Mesendoderm (in vitro differentiated cells): ENCODE results near the gene NELL2.
"Not testable (repeated sequence)": the region's sequence is repeated elsewhere in the genome, so short reads cannot be mapped to it uniquely, and the experiment has no call there.

Experiments
- DNase-seq: peaks from one replicate; pipeline ENCODE4 v3.0.0; 2013
- H2AK5ac ChIP-seq: 2 replicates; pipeline ENCODE4 v1.6.1; 2013; ENCODE audit warnings: low read length, inconsistent platforms
- H2BK120ac ChIP-seq: 2 replicates; pipeline ENCODE4 v1.6.1; 2013; ENCODE audit warnings: low read depth, mild to moderate bottlenecking, low read length, moderate library complexity, mixed read lengths
- H2BK15ac ChIP-seq: replicated peaks from 2 replicates; pipeline ENCODE4 v1.6.1; 2013; ENCODE audit warnings: low read depth, mild to moderate bottlenecking, moderate library complexity
- H2BK5ac ChIP-seq: 2 replicates; pipeline ENCODE4 v1.6.1; 2013; ENCODE audit warnings: low read length, inconsistent platforms
- H3K18ac ChIP-seq: 2 replicates; pipeline ENCODE4 v1.6.1; 2013; ENCODE audit warnings: mild to moderate bottlenecking, low read length, mixed read lengths
- H3K23ac ChIP-seq: one replicate; pipeline ENCODE4 v1.6.1; 2013; ENCODE audit warnings: low read length
- H3K27ac ChIP-seq: 2 replicates; pipeline ENCODE4 v1.5.1; 2013; ENCODE audit warnings: low read depth, mild to moderate bottlenecking, inconsistent platforms, low read length, moderate library complexity
- H3K27me3 ChIP-seq: 2 replicates; pipeline ENCODE4 v1.6.1; 2013; ENCODE audit warnings: low read length, control low read depth, mild to moderate bottlenecking, inconsistent platforms; ENCODE audit not compliant: insufficient read depth, poor library complexity
- H3K36me3 ChIP-seq: 2 replicates; pipeline ENCODE4 v1.6.1; 2013; ENCODE audit warnings: low read length, inconsistent platforms; ENCODE audit not compliant: control insufficient read depth, insufficient read depth
- H3K4ac ChIP-seq: one replicate; pipeline ENCODE4 v1.6.1; 2013; ENCODE audit warnings: low read depth, mild to moderate bottlenecking, low read length, moderate library complexity
- H3K4me1 ChIP-seq: 2 replicates; pipeline ENCODE4 v1.6.1; 2013; ENCODE audit warnings: low read depth, low read length, inconsistent platforms; ENCODE audit not compliant: control insufficient read depth
- H3K4me2 ChIP-seq: 2 replicates; pipeline ENCODE4 v1.6.1; 2013; ENCODE audit warnings: low read length
- H3K4me3 ChIP-seq: 2 replicates; pipeline ENCODE4 v1.5.1; 2013; ENCODE audit warnings: mild to moderate bottlenecking, low read length
- H3K56ac ChIP-seq: one replicate; pipeline ENCODE4 v1.6.1; 2013; ENCODE audit warnings: low read length
- H3K79me1 ChIP-seq: 2 replicates; pipeline ENCODE4 v1.6.1; 2013; ENCODE audit warnings: low read length, inconsistent platforms
- H3K79me2 ChIP-seq: 2 replicates; pipeline ENCODE4 v1.6.1; 2013; ENCODE audit warnings: mild to moderate bottlenecking, low read length; ENCODE audit not compliant: control insufficient read depth, insufficient read depth
- H3K9ac ChIP-seq: 2 replicates; pipeline ENCODE4 v1.6.1; 2013; ENCODE audit warnings: low read length, inconsistent platforms
- H4K5ac ChIP-seq: one replicate; pipeline ENCODE4 v1.6.1; 2013; ENCODE audit warnings: low read length
- H4K8ac ChIP-seq: one replicate; pipeline ENCODE4 v1.6.1; 2013; ENCODE audit warnings: low read depth, mild to moderate bottlenecking, control low read depth, low read length, moderate library complexity
- WGBS: extraction: QIAGEN DNeasy Blood & Tissue Kit; methylation state at CpG from one replicate; pipeline ENCODE4 v1.1.7; 2013; ENCODE audit warnings: low lambda C conversion rate, missing lambda C conversion rate; ENCODE audit not compliant: insufficient coverage; ENCODE audit errors: extremely low coverage; 5-methylcytosine and 5-hydroxymethylcytosine counted together

The NELL2 gene

DNA sequence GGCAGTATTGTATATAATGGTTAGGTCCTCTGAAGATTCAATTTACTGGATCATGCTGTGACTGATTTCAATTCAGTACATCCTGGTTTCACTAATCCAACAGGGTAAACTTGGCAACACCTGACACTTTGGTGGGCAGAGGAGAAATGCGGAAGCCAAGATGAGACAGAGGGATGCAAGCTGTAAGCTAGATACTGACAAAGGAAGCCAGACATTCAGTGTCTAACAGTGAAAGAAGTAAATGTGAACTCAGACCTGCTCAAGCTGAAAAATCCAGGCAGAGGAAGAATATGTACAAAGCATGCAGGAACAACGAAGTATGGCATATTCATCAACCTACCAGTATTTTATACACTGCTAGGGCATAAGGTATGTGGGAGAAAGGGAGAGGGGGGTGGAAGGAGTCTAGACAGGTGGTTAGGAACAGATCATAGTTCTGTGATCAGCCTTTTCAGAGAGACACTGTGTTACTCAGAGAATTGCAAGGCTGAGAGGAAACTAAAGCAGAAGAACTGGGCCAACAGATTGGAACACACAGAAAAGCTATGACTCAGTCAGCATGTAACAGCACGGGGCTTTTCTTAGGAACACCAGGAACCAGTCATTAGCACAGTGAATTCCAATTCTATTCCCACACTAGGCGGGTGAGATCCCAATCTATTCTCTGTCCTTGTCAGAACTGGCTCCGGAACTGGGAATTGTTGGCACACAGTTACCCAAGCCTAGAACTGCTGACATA is 40.3 kb downstream of the NELL2 start:
- Histone ChIP-seq H3K56ac (no peak overlapping the region), H3K27ac (no peak overlapping the region), H4K5ac (no peak overlapping the region), H2AK5ac (no peak overlapping the region), H4K8ac (no peak overlapping the region), H2BK120ac (no peak overlapping the region), H3K4me2 (no peak overlapping the region), H3K79me1 (no peaks in the 10 kb centered on the region), H2BK15ac (no peak overlapping the region), H2BK5ac (no peak overlapping the region), H3K23ac (no peak overlapping the region), H3K4ac (no peak overlapping the region), H3K4me1 (no peaks in the 10 kb centered on the region), H3K36me3 (no peaks in the 10 kb centered on the region), H3K4me3 (no peak overlapping the region), H3K79me2 (no peaks in the 10 kb centered on the region), H3K9ac (no peak overlapping the region), H3K27me3 (no peaks in the 10 kb centered on the region), H3K18ac (no peak overlapping the region)
- no peak for DNase-seq
- no CpG with 5 or more reads among the region's 5 CpGs for WGBS

DNA sequence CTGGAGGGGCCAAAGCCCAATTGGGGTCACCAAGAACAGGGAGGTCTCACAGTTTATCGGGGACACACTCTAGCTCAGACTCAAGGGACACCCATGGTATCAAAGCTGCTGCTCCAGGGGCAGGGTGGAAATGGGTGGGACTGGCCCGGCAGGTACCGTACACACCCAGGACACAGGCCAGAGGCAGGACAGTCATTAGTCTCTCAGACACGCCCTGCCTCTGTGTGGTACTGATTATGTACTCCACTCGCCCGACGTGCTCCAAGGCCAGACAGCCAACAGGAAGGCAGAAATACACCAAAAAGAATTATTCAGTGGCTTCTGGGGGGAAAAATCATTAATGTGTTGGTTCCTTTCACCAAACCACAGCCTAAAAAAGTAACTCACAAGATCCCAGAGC is 41.1 kb downstream of the NELL2 start:
- H3K27me3 ChIP-seq, H3K4me2 ChIP-seq, H3K79me1 ChIP-seq, DNase-seq, H3K23ac ChIP-seq, H2BK15ac ChIP-seq, H4K5ac ChIP-seq, H3K36me3 ChIP-seq, H3K9ac ChIP-seq, H3K4ac ChIP-seq, H3K27ac ChIP-seq, H2AK5ac ChIP-seq, H2BK5ac ChIP-seq, H2BK120ac ChIP-seq, H3K79me2 ChIP-seq, H3K18ac ChIP-seq, H3K56ac ChIP-seq, H3K4me1 ChIP-seq, H4K8ac ChIP-seq, H3K4me3 ChIP-seq: not testable (repeated sequence)
- WGBS, result no CpG with 5 or more reads among the region's 7 CpGs

DNA sequence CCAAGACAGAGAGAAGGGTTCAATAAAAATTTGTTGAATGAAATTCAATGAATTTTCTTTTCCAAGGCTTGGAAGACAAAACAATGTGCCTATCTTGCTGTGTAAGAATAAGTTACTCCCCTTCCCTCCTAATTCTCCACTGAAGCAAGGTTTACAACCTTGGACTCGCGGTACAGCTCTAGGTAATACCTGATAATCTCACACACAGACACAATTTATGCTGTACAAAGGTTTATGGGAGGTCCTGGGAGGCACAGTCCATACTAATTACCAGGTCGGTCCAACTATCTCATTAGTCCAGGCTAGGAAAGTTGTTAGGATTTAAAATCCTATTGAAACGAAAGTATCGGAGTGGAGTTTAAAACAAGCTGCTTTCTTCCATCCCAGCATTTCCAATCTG is 42.6 kb downstream of the NELL2 start:
- Histone ChIP-seq H3K4me3 (no peak overlapping the region), H3K9ac (no peak overlapping the region), H3K27ac (no peak overlapping the region), H3K36me3 (no peaks in the 10 kb centered on the region), H2AK5ac (no peak overlapping the region), H2BK120ac (no peak overlapping the region), H3K4me2 (no peak overlapping the region), H3K4me1 (no peaks in the 10 kb centered on the region), H2BK15ac (no peak overlapping the region), H3K23ac (no peak overlapping the region), H3K18ac (no peak overlapping the region), H3K79me2 (no peaks in the 10 kb centered on the region), H3K27me3 (no peaks in the 10 kb centered on the region), H3K56ac (no peak overlapping the region), H4K5ac (no peak overlapping the region), H3K4ac (no peak overlapping the region), H2BK5ac (no peak overlapping the region), H3K79me1 (no peaks in the 10 kb centered on the region), H4K8ac (no peak overlapping the region)
- DNase-seq, result no peak
- no CpG with 5 or more reads among the region's 5 CpGs for WGBS

DNA sequence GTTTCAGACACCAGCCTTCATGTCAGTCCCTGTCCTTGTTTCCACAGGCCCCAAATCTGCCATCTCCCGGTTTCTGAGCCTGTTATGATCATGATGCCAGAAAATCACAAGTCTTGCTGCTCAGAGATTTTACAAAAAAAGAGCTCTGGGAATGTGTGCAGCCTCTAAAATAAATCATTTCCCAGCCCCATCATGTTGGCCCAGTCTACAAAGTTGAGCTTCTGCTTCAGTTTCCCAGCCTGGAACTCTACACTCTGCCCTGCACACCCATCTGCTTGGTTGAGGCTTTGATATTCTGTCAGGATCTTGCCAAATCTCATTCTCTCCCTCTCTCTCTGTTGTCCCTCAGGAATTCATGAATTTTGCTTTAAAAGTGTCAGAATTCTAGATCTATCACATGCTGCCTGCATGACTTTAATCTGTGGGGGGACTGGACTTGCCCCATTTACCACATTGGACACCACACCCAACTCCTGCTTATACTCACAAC is 45.5 kb downstream of the NELL2 start:
- Histone ChIP-seq H3K27me3 (no peaks in the 10 kb centered on the region), H3K79me1 (no peaks in the 10 kb centered on the region), H3K23ac (no peak overlapping the region), H4K8ac (no peak overlapping the region), H3K4me2 (no peak overlapping the region), H2BK5ac (no peak overlapping the region), H3K4ac (no peak overlapping the region), H4K5ac (no peak overlapping the region), H3K36me3 (no peaks in the 10 kb centered on the region), H3K79me2 (no peaks in the 10 kb centered on the region), H2BK15ac (no peak overlapping the region), H3K27ac (no peak overlapping the region), H3K9ac (no peak overlapping the region), H3K4me3 (no peak overlapping the region), H2BK120ac (no peak overlapping the region), H3K56ac (no peak overlapping the region), H3K4me1 (no peaks in the 10 kb centered on the region), H2AK5ac (no peak overlapping the region), H3K18ac (no peak overlapping the region)
- WGBS, result no CpG with 5 or more reads among the region's 1 CpG
- no peak for DNase-seq

DNA sequence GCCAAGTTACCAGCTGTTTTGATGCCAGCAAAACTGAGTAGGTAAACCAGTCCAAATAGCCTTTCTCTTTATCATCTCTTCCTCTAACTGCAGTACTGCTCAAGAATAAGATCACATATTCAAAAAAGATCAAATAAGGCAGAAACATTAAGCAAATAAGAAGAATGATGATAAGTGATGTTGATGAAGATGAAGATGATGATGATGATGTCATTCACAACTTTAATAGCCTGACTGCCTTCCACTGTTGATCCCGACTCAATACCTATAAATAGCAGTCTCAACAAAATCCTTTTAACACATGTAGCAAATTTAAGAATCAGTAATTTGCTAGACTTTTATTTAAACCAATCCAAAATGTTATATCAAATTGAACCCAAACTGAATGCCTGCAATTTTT is 47.1 kb downstream of the NELL2 start:
- Histone ChIP-seq H3K36me3 (no peaks in the 10 kb centered on the region), H3K79me1 (no peaks in the 10 kb centered on the region), H3K56ac (no peak overlapping the region), H3K4me1 (no peaks in the 10 kb centered on the region), H3K4ac (no peak overlapping the region), H3K23ac (no peak overlapping the region), H2AK5ac (no peak overlapping the region), H2BK15ac (no peak overlapping the region), H3K27me3 (no peaks in the 10 kb centered on the region), H3K4me2 (no peak overlapping the region), H2BK120ac (no peak overlapping the region), H3K9ac (no peak overlapping the region), H3K27ac (no peak overlapping the region), H4K5ac (no peak overlapping the region), H4K8ac (no peak overlapping the region), H3K79me2 (no peaks in the 10 kb centered on the region), H2BK5ac (no peak overlapping the region), H3K18ac (no peak overlapping the region), H3K4me3 (no peak overlapping the region)
- DNase-seq, result no peak
- no CpG with 5 or more reads among the region's 1 CpG for WGBS
